ENCODE measurements around the gene ZNF500.

DNA sequence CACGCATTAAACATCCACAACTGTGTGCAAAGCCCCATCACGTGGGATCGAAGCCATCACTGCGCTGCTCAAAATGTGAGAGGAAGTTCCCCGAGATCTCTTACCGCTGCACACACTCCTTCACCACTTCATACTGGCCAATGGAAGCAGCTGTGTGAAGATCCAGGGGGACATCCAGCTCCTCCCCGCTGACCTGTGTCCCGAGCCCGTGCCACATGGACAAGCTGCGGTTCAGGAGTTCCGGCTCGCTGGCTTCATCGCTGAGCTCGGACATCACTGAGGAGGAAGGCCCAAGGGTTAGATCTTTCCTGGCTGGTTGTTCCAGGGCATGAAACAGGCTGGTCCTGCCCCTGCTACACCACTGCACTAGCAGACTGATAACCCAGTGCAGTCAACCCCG, 37.1 kb downstream of the ZNF500 start:
- TF ChIP-seq, protein P1, sequence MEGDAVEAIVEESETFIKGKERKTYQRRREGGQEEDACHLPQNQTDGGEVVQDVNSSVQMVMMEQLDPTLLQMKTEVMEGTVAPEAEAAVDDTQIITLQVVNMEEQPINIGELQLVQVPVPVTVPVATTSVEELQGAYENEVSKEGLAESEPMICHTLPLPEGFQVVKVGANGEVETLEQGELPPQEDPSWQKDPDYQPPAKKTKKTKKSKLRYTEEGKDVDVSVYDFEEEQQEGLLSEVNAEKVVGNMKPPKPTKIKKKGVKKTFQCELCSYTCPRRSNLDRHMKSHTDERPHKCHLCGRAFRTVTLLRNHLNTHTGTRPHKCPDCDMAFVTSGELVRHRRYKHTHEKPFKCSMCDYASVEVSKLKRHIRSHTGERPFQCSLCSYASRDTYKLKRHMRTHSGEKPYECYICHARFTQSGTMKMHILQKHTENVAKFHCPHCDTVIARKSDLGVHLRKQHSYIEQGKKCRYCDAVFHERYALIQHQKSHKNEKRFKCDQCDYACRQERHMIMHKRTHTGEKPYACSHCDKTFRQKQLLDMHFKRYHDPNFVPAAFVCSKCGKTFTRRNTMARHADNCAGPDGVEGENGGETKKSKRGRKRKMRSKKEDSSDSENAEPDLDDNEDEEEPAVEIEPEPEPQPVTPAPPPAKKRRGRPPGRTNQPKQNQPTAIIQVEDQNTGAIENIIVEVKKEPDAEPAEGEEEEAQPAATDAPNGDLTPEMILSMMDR (IDR thresholded peaks at IDR 0.05): no peak
- TF ChIP-seq POLR2A (IDR thresholded peaks at IDR 0.05): no peak
